Astrocyte (in vitro differentiated cells and primary cell): ENCODE measurements around the gene MEGF11.

Source experiments
- CTCF ChIP-seq: IDR thresholded peaks from 2 replicates; pipeline ENCODE4 v1.5.1; 2011; ENCODE audit warnings: low read depth, mild to moderate bottlenecking, inconsistent platforms, low read length, moderate library complexity; ENCODE audit not compliant: insufficient read depth
- EZH2 ChIP-seq: IDR thresholded peaks from 2 replicates; pipeline ENCODE4 v1.6.1; 2012; ENCODE audit warnings: mild to moderate bottlenecking, low read length, inconsistent platforms; ENCODE audit not compliant: insufficient read depth

DNA sequence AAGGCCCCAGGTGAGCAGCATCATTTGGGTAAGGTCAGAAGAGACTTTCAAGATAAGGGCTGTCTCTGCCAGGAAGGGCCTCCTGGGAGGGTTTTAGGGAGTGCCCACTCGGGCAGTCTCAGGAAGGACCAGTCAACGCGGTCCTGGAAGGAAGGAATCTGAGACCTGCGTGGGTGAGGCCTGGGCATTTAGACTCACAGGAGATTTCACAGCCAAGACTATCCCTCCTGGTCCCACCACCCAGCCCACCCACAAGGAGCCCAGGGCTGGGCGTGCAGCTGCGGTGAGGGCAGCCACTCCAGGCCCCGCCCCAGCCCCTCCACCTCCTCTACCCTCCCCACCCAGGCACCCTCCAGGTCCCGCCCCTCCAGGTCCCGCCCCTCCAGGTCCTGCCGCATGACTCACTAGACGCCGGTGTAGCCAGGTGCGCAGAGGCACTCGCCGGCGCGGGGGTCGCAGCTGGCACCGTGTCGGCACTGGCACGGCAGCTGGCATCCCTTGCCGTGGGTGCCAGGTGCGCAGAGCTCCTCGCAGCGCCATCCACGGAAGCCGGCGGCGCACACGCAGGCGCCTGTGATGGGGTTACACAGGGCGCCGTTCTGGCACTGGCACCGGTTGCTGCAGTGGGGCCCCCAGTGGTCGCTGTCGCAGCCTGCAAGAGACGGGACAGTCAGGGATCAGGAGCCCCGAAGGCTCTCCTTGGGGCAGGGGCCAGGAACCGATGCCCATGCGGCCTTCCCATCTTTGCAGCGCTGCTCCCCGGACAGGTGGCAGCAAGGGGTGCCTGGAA lies 271.5 kb downstream of the MEGF11 start:
- TF ChIP-seq CTCF (no peak), EZH2 (peak; percentile 74)
